ENCODE results near the gene KIF1B.
A peak's percentile ranks its signal among the peaks of the same experiment; 100 is the strongest.
"Not testable (repeated sequence)": the region's sequence is repeated elsewhere in the genome, so short reads cannot be mapped to it uniquely, and the experiment has no call there.

Gene KIF1B

DNA sequence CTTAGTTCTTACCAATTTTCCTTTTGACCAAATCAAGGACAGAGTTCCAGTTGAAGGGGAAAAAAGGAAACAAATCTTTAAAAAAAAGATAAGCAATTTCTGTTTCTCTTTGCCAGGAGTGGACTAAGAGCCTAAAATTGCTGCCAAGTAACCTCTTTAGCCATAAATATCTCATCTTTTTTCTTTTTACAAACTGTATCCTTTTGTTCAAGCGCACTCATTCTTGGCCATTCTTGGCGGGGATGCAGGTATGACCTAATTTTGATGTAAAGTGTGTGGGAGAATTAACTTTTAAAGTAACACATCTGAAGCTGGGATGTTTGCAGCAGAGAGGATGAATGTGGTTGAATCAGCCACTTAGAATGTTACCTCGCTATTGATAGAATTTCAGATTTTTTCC, 13.4 kb upstream of the KIF1B start:
- DNase-seq, result no peak

DNA sequence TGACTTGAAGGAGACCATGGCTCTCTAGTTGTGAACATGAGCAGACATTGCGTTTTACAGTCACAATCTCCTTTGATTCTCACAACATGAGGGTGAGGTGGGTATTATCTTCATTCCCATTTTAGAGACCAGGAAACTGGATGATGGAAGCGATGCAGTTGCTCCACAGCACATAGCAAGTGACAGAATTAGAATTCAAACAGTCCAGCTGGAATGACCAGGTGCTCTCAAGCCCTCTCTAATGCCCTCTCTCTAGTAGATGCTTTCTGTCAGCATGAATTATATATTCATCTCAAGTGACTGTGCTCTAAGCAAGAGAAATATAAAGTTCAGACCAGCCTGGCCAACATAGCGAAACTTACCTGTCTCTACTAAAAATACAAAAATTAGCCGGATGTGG, 9.8 kb upstream of the KIF1B start:
- no peak for DNase-seq

DNA sequence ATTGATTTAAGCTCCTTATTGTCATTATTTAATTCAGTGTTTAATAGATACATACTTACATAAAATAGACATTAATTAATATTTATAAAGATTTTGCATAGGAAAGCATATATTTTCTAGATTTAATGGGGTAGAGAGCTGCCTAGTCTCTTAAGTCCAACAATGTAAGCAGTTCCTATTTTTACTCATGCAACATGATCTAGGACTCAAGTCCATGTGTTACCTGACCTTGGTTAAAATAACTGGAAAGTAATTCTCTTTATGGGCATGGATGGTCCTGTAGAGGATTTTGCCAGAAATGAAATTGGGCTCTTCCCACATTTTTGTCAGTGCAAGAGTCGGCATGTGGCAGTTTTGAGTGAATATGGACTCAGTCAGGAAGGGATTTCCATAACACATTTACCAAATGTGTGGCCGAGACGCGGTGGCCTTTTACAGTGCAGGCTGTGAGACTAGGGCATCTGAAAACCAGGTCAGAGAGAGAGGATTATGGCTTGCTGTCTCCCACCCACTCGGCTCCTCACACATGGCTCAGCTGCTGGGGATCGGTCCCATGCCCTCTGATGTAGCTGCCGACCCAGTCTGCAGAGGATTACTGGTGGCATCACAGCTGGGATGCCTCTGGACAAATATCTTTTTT, 6.2 kb upstream of the KIF1B start:
- no peak for DNase-seq

DNA sequence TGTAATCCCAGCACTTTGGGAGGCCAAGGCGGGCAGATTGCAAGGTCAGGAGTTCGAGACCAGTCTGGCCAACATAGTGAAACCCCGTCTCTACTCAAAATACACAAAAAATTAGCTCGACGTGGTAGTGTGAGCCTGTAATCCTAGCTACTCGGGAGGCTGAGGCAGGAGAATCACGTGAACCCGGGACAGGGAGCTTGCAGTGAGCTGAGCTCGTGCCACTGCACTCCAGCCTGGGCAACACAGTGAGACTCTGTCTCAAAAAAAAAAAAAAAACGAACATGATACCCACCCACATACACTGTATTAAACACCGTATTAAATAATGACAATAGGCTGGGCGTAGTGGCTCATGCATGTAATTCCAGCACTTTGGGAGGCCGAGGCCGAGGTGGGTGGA, 5.2 kb upstream of the KIF1B start:
- DNase-seq, result not testable (repeated sequence)

DNA sequence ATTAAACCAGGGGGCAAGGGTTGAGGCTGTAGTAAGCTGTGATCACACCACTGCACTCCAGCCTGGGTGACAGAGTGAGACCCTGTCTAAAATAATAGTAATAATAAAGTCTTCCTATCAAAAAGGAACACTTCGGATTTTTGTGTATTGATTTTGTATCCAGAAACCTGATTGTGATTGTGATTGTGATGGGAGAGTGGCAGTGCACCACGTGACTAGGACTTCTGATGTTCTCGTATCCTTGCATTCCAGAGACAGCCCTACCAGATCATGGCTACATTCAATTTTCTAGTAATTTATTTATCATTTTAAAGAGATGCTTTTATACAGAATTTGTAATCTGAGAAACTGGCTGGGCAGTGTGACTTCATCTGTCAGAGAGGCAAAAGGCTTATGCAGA, 2.6 kb upstream of the KIF1B start:
- DNase-seq, result no peak

DNA sequence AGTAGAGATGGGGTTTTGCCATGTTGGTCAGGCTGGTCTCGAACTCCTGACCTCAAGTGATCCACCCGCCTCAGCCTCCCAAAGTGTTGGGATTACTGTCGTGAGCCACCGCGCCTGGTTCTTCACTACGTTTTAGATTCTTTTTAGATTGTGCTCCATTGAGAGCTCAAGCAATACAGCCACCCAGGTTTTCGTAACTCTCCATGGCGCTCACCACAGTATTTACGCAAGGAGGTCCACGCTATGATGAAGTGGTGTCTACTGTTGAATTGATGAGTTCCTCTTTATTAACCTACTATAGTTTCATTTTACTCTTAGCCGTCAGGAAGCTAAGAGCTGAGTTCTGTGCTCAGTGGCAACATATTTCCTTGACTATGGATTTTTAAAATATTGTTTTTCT, 1.8 kb upstream of the KIF1B start:
- DNase-seq, result no peak

DNA sequence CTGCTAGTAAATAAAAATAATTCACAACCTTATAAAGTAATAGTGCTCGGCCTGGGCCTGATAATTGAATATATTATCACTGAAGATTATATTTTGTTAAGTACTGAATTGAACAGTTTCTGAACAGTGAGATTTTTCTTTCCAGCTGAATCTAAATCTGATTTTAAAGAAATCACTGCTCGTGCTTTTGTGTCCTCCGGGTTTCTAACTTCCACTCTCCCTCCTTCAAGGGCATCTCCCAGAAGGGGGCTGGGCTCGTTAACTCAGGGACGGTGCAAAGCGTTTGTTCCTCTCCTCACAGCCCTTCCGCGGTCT, 823 bp upstream of the KIF1B start:
- DNase-seq, result no peak

DNA sequence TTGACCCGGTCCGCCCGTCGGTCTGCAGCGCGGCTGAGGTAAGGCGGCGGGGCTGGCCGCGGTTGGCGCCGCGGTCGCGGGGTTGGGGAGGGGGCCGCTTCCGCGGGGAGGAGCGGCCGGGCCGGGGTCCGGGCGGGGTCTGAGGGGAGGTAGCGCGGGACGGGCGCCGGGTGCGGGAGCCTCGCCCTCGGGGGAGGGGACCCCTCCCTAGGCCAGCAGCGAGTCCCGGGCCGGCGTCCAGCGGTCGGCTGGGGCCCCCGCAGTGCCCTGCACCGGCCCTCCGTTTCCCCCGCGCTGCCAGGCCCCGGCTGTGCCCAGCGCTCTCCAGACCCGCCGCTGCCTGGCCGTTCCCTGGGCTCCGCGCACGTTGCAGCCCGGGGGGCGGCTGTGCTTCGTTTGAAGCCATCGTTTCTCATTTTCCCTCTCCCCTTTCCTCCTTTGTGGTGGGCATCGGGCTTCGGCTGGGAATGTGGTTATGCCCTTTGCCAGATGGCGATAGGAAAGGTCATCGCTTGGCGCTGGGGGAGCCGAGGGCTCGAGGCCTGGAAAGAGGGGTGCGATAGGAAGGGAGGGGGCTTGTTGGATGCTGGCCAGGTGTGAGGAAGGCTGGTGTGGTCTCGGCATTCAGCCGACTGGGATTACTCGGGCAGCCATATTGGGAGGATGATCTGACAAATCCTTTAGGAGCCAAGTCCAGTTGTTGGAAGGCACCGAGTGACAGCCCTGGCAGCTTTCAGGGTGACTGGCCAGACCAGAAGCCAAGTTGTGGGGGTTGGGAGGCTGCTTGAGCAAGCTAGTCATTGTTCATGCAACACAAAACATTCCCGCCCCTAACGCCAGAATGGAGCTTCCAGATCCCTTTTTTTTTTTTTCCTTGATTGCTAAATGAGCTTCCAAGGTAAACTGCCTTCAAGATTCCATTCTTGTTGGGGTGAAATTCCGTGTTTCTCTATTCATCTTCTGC, 753 bp downstream of the KIF1B start:
- peak in 1 of 2 experiments; percentile 18 for DNase-seq

DNA sequence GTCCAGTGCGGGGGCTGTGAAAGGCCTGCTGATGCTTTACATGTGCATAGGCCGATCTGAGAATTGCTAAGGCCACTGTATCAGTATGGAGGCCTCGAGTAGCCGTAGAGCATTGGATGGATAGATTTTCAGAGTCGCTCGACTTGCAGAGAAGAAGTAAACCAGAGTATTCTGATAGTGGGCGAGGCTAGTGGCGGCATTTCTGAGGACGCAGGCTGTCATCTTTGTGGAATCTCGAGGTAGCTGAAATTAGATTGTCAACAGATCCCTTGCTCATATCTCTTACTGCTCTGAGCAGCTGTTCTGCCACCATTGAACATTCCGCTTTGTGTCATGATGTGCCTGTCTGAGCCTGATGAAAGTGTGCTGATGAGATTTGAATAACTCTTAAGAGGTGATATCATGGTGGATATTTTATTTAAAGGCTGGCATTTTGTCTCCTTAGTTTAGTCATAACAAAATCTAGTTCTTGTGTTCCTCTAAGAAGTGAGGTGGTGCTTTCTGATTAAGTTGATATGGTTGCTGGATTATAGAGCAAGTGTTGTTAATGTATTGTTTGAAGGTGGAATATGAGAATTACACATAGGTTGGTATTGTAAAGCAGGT, 1.5 kb downstream of the KIF1B start:
- no peak for DNase-seq

DNA sequence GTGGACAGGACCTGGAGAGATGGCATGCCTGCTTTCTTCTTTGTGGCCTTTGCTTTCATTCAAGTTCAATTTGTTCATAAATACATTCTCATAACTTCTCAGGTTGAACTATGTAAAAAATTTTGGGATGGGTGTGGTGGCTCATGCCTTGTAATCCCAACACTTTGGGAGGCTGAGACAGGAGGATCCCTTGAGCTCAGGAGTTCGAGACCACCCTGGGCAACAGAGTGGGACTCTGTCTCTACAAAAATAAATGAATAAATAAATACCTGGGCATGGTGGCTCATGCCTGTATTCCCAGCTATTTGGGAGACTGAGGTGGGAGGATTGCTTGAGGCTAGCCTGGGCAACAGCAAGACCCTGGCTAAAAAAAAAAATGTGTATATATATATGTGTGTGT, 2.1 kb downstream of the KIF1B start:
- no peak for DNase-seq

DNA sequence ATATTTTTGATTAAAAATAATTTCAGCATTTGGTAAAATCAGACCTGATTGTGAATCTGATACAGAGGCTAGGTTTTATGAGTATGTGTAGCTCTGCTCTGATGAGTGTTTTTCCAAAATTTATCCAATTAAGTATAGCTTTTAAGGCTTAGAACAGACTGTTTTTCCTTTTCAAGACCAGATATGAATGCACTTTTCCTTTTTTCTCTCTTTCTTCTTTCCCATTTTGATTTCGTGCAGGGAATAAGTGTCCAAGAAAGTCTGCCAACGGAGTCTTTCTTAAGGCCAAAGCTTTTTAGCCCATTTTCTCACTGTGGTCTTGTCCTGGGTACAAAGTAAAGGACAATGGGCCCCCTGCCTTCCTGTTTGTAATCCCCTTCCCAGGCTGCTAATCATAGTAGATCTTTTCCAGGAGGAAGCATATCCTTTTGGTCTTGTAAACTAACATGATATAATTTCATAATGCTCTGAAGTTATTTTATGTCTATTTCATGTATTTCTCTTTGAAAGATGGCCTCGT, 2.9 kb downstream of the KIF1B start:
- DNase-seq, result no peak

DNA sequence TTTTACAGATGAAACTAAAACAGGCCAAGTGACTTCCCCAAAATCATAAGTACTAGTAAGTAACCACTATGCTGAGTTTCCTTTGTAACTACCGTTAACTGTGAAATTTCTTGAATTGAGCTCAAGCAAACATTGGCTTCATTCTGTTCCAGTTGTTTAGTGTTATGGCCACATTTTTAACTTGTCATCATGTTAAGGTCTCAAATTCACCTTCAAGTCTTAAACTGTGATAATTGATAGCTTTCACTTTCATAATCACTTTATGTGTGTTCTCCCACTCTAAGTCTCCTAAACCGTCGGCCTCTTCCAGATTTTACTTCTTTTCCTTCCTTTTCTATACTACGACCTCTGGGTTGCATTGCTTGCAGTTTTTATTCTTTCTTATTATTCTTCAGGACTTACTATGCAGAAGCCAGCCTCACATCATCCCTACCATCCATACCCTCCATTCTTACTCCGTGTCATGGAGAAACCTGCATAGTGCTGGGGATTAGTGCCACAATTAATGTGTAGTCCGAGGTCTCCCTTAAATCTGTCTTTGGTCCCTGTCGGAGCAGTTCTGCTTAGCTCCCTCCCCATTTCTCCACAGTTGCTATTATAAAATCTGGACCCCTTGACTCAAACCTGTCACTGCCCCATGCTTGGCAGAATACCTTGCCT, 5.8 kb downstream of the KIF1B start:
- DNase-seq, result no peak

DNA sequence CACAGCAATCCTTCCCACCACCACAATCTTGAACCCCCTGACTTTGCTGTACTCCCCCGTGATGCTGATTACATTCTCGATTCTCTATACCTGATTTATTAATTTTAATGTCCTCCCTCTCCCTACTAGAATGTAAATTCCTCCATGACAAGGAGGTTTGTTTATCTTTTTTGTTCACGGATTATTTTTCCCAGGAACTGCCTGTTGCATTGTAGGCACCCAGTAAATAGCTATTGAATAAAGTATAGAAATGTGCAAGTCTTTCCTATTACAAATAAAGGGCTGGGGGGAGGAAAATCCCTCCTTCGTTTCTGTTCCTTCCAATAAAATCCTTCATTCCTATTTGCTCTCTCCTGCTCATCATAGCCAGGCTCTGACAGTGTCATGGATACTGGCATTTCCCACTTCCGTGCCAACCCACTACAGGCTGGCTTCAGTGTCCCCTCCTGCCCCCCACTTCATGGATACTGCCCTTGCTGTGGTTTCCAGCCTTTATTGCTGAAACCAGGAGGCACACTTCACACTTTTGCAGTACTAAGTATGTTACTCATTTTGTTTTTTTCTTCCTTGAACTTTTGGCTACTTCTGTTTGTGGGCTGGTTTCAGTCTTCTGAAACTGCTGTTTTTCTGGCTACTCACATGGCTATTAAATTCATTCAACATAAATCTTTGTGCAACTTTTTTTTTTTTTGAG, 7.5 kb downstream of the KIF1B start:
- DNase-seq, result no peak

DNA sequence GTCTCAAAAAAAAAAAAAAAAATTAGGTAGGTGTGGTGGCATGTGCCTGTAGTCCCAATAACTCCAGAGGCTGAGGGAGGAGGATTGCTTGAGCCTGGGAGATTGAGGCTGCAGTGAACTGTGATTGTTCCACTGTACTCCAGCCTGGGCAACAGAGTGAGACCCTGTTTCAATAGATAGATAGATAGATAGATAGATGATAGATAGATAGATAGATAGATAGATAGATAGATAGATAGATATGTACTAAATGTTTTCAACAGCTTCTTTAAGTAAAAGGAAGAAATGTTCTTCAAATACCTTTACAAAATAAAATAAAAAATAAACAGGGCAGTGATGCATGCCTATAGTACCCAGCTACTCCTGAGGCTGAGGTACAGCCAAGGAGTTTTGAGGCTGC, 9.8 kb downstream of the KIF1B start:
- DNase-seq, result no peak

DNA sequence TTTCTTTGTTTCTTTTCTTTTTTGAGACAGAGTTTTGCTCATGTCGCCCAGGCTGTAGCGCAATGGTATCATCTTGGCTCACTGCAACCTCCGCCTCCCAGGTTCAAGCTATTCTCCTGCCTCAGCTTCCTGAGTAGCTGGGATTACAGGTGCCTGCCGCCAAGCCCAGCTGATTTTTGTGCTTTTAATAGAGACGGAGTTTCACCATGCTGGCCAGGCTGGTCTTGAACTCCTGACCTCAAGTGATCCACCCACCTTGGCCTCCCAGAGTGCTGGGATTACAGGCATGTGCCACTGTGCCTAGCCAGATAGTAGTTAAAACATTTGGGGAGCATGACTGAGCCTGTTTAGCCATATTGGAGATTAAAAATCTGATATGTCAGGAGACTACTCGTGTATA, 10.3 kb downstream of the KIF1B start:
- DNase-seq, result not testable (repeated sequence)

DNA sequence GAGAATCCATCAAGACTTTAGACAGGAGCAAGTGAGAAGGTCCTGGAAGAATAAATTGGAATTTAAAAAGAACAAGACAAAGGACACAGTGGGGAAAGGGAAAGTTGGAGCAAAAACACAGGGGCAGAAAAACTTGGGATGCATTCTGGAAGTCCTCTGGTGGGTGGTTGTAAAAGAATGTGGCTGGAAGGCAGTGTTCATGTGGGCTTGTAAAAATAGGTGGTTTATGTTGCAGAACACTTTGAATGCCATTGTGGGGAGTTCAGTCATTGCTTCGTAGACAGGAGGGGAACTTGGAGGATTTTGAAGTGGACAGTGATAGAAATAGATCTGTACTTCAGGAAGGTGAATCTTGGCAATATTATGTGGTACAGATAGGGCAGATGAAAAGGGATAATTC, 15.2 kb downstream of the KIF1B start:
- no peak for DNase-seq

DNA sequence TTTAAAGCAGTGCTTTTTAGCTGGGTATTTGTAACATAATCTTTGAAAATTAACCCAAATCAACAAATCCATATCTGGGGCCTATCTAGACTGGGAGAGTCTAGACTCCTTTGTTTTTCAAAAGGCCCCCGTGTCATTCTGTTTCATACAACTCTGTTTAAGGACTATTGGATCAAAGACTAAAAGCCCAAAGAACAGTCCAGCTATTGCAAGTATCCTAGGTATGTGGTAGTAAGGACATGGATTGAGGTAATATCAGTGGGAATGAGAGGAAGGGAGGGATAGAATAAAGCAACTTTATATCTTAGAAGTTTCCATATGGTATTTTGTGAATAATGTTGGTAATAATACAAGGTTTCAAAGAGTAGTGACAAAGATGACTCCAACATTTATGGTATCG, 18.2 kb downstream of the KIF1B start:
- DNase-seq, result no peak

DNA sequence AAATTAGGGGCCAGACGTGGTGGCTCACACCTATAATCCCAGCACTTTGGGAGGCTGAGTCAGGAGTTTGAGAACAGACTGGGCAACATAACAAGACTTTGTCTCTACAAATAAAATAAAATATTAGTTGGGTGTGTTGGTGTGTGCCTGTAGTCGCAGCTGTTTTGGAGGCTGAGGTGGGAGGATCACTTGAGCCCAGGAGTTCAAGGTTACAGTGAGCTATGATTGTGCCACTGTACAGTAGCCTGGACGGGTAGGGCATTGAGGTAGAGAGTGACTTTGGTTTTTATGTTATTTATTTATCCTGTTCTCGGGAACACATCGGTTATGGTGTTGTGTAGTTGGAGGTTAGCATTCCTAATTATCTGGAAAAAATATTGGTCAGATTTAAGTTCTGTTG, 19.5 kb downstream of the KIF1B start:
- DNase-seq, result no peak

DNA sequence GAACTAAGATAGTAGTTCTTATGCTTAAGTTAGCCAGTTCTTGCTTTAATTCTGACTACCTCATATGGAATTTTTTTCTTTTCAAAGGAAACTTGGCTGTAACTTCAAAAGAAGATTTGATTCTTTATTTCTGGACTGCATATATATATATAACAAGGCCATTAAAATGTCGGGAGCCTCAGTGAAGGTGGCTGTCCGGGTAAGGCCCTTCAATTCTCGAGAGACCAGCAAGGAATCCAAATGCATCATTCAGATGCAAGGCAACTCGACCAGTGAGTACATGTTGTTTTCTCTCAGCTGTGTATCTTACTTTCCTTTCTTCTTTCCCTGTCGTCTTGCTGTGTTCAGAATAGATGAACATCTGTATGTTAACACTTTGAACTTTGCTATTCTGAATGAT, 21.8 kb downstream of the KIF1B start:
- DNase-seq, result no peak

DNA sequence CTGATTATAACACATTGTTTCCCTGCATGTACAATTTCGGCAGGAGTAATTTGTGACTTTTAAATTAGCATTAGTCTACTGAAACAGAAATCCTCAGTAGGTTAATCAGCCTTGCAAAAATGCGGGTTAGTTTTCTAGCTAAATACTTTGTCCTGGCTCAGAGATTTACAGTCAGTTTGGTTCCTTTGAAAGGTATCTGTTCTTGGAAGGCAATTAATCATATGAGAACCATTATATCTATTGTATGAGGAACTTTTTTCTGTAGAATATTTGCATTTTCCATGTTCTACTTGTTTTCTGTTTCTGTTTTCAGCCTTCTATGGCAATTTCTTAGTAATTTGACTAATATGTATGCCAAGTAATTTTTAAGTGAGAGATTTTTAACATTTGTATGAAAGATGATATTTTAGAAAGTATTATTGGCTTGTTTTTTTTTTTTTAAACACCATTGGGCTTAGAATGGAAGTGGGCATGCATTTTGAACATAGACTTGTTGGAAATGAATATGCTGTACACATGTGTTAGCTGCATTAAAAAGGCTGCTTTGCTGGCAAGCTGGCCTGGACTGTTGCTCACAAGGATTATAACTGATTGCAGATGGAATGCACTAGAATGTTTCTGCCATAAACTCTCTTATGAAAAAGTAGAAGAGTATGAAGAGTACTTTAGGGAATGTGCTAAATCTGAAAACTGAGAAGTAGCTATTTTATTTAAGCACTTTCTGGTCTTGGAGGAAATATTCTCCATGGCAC, 26.2 kb downstream of the KIF1B start:
- DNase-seq, result no peak

DNA sequence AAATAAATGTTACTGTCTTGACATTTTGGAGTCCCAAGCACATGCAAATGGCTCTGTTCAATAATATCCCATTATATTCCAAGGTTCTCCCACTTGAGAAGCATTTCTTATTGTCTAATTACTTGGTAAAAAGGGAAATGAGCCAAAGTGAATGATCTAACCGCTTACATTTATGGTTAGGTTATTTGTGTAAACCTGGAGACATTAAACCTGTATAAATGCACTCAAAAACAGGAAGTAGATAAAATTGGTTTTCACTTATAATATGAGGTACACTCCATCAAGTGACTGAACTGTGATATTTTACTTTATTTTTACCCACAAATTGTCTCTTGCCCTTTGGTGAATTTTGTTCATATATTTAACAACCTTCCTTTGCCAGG, 26.8 kb downstream of the KIF1B start:
- no peak for DNase-seq

DNA sequence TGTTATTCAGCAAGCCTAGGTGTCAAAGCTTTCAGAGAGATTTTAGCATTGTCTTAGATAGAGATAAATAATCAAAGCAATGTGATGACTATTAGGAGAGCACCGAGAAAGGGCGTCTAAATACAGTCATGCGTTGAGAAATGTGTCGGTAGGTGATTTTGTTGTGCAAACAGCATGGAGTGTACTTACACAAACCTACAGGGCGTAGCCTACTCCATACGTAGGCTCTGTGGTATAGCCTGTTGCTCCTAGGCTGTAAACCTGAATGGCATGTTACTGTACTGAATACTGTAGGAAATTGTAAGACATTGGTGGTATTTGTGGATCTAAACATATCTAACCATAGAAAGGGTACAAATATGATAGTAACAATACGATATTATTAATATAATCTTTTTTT, 31.8 kb downstream of the KIF1B start:
- no peak for DNase-seq
